ENCODE data around the gene ENOX1.

ENOX1 gene

DNA sequence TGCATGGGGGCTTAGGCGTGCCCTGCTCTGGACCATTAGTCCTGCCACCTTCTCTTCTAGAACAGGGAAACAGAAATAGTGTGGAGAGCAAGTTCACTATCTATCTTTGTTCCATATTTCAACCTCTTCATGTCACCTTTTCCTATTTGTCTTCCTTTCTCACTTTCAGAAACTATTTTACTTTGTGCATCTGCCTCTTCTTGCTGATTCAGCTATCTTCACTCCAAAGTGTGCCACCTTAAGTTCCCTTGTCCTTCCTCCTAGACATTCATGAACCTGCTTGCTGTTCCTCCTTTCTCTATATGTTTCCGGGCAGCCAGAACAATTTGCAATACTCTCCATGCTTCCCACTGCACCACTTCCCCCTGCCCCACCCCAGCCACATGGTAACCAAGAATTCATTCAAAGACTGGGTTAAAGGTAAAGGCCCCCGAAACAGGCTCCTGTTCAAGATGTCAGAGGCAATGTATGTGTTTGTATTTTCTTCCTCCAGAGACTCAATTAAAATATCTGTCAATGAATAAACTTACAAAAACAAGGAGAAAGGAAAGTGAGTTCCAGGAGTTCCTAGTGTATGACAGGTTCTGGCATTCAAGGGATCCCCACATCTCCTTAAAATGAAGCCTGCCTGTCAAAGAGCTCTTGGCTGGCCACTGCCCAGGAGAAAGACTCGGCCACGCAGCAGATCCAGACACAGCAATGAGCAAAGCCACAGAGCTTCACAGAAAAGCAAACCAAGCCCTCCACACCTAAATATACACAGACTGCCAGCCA is 495.3 kb downstream of the ENOX1 start:
- DNase-seq (ENCODE audit: low read depth in 2 of 2), result no peak

DNA sequence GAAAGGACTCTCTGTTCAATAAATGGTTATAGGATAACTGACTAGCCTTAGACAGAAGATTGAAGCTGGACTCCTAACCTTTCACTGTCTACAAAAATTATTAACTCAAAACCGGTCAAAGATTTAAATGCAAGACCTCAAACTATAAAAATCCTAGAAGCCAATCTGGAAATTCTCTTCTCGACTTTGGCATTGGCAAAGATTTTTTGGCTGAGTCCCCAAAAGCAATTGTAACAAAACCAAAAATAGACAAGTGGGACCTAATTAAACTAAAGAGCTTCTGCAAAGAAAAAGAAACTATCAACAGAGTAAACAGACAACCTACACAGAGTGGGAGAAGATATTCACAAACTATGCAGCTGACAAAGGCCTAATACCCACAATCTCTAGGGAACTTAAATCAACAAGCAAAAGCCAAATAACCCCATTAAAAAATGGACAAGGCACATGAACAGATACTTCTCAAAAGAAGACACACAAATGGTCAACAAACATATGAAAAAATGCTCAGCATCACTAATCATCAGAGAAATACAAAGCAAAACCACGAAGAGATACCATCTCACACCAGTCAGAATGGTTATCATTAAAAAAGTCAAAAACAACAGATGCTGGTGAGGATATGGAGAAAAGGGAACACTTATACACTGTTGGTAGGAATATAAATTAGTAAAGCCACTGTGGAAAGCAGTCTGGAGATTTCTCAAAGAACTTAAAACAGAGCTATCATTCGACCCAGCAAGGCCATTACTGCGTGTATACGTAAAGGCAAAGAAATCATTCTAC is 497.1 kb downstream of the ENOX1 start:
- DNase-seq (ENCODE audit: low read depth in 2 of 2), result no peak

- DNase-seq (ENCODE audit: low read depth in 2 of 2), result no peak
These were observed 500.0 kb downstream of the ENOX1 start for GRCh38 chr13:43286751-43287150.

- no peak for DNase-seq (ENCODE audit: low read depth in 2 of 2)
These were observed 500.7 kb downstream of the ENOX1 start for GRCh38 chr13:43285933-43286597.

DNA sequence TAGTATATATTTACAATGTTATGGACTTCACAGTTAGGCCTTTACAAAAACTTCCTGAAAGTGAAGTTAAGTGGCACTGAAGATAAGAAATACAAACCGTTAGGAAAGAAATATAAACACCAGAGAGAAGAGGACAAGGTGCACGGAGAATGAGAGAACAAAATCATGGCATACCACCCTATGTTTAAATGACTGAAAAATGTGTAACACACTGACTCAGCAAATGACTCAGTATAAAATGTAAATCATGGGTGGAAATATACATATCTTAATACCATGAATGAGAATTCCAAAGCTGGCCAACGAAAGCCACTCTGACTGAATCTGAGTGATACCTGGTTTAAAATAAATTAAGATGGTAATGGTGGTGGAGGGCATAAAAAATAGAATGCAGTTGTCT is 502.6 kb downstream of the ENOX1 start:
- no peak for DNase-seq (ENCODE audit: low read depth in 2 of 2)

GRCh38 chr13:43279696-43280095 is 507.1 kb downstream of the ENOX1 start:
- no peak for DNase-seq (ENCODE audit: low read depth in 2 of 2)

GRCh38 chr13:43278127-43278526 is 508.6 kb downstream of the ENOX1 start:
- DNase-seq (ENCODE audit: low read depth in 2 of 2), result no peak

DNA sequence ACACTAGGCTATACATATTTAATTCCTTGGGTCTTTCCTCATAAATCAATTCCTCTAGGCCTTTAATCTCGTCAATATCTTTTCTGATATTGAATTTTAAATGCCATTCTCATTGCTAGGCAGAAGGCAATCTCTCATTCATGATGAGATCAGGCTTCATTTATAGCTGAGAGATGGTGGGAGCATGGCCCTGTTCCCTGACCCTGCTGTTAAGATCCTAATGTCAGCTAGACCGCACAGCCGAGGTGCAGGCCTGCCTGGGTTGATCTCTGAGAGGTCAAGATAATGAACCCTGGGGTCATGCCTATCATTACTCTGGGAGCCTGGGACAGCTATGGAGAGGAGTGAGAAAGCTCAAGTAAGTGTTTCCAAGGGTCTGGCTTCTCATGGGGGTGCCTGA is 509.6 kb downstream of the ENOX1 start:
- no peak for DNase-seq (ENCODE audit: low read depth in 2 of 2)

DNA sequence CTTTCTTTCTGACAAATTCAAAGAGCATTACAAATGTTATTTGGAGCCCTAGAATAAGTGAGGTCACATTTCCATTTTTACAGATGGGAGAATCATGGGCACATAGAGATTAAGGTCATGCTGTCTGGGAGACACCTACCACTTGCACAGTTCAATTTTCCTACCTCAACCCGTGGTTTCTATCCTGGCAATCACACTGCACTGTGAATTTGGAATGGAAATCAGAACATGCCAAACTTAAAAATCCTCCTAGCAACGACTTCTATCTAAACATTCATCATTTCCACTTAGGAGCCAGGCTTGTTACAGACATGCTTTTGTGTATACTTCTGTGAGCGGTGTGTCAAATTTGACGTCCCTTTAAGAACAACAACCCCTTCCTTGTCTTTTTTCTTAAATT is 511.9 kb downstream of the ENOX1 start:
- DNase-seq (ENCODE audit: low read depth in 2 of 2), result no peak

DNA sequence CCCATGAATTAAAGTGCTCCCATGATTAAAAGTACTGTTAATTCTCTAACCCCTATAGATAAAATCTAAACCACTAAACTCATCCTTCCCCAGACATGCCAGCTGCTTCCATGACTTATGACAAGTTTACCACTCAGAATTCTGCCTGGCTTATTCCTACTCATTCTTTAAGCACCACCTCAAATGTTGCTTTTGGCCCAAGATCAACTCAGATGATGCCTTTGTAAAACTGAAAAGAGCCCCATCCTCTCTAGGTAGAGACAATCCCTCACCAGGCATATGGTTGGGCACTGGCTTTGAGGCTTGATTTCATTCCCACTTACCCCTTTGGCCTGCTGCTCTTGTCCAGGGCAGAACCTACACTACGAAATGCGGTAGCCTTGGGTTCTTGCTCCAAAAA is 513.4 kb downstream of the ENOX1 start:
- DNase-seq (ENCODE audit: low read depth in 2 of 2), result no peak

DNA sequence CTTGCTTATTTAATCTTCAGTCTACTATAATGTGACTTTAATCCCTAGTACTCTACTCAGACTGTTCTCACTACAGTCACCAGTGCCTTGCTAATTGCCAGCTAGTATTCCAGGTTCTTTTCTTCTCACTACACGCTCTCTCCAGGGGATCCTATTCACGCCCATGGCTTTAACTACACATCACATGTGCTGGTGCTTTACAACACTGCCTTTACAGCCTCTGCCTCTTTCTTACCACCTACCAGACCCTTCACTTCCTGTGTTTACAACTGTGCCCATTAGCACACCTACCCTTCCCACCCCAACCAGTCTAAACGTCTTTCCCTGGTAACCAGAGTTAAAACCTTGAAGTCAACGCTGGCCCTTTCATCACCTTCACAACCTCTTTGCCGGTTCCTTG is 513.9 kb downstream of the ENOX1 start:
- DNase-seq (ENCODE audit: low read depth in 2 of 2), result no peak

DNA sequence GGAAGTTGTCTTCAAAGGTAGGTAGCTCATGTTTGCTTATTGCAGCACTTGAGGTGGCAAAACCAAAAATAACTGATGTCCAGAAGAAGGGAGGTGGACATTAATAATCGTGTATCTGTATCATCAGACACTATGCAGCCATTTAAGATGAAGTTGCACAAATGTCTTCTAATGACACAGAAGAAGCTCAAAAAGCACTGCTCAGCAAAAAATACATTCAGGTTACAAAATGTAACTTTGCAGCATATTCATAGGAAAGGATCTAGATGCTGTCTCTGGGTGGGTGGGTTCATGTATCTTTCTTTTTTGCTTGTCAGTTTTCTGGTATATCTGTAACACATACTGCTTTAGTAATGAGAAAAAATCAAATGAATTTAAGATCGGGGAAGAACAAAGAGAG is 515.6 kb downstream of the ENOX1 start:
- no peak for DNase-seq (ENCODE audit: low read depth in 2 of 2)

GRCh38 chr13:43270130-43270830 is 516.5 kb downstream of the ENOX1 start:
- DNase-seq (ENCODE audit: low read depth in 2 of 2), result no peak

- DNase-seq (ENCODE audit: low read depth in 2 of 2), result no peak
These were observed 517.7 kb downstream of the ENOX1 start for GRCh38 chr13:43269037-43269481.

DNA sequence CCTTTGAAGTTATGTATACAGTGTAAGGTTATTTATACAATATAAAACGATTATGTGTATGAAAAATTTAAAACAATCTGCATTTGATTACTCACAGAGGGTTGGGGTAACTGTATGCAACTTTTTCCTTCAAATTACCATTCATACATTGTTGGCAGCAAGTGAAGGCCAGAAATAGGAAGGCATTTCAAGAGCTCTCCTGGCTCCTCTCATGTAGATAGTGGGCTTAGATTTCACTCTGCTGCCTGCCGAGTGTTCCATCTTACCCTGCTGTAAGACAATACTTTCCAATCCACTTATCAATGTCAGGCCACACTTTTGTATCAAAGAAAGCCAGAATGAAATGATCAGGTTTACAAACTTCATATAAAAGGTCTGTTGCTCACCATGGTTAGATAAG is 518.1 kb downstream of the ENOX1 start:
- no peak for DNase-seq (ENCODE audit: low read depth in 2 of 2)

DNA sequence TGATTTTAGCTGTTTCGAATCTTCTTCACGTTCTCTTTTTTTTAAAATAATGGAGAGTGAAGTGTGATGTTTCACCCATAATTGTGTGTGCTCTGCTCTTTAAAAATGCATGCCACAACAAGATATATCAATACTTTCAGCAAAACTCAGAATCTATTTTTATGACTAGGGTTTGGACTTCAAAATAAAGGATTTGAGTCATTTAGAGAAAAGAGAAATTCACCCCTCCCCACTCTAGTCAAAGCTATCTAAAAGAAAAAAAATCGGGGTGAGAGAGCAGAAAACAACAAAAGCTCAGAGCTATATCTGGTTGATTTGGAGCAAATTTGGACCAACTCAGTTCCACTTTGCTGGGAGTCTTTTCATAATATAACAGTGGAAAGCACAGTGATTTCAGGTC is 518.9 kb downstream of the ENOX1 start:
- DNase-seq (ENCODE audit: low read depth in 2 of 2), result no peak

- no peak for DNase-seq (ENCODE audit: low read depth in 2 of 2)
These were observed 519.7 kb downstream of the ENOX1 start for GRCh38 chr13:43266936-43267615.

- DNase-seq (ENCODE audit: low read depth in 2 of 2), result no peak
These were observed 521.7 kb downstream of the ENOX1 start for GRCh38 chr13:43265028-43265427.

DNA sequence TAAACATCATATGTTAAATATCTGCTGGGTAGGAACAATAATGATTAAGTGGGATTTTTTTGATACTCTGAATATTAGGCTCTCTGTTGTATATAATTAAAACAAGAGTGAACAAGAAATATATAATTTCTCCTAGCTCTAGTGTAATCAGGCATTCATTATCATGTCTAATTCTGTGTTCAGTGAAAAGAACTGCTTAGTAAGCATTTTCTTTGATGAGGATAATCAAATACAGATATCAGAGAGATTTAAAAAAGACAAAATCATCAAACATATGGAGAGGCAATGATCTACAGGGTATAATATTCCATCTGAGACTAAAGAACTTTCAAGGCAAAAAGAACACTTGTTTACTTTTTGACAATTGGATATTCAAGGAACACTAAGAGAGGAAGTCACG is 522.3 kb downstream of the ENOX1 start:
- no peak for DNase-seq (ENCODE audit: low read depth in 2 of 2)

DNA sequence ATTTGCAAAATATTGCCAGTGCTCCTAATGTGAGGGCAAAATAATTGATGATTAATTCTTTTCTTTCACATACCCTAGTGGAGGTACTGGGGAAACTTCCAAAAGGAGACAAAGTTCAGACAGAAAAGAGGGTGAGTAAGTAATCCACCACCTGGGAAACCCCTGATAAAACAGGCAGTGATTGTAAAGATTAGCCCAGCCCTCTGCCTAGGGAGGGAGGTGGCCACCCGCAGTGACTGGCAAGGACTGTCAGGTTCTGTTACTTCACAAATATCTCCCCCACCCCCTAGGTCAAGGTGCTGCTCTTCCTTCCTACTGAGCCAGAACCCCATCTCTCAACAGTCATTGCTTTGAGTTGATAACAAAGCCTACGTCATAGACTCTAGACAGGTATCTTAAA is 523.7 kb downstream of the ENOX1 start:
- no peak for DNase-seq (ENCODE audit: low read depth in 2 of 2)

GRCh38 chr13:43260999-43261398 is 525.8 kb downstream of the ENOX1 start:
- DNase-seq (ENCODE audit: low read depth in 2 of 2), result no peak

GRCh38 chr13:43258771-43259170 is 528.0 kb downstream of the ENOX1 start:
- DNase-seq (ENCODE audit: low read depth in 2 of 2), result no peak
